Stimulated activated CD4-positive, alpha-beta T cell treated with anti-CD3 and anti-CD28 coated beads, Interleukin-12 subunit alpha, Interleukin-12 subunit beta, amount 100 ng/mL, for 4 hours (primary cell): ENCODE measurements around the gene UEVLD.
"Not testable (repeated sequence)": the region's sequence is repeated elsewhere in the genome, so short reads cannot be mapped to it uniquely, and the experiment has no call there.

Source experiments
- DNase-seq: peaks from one replicate; pipeline ENCODE4 v3.0.0-alpha.2; 2020

Gene UEVLD

GRCh38 chr11:18588297-18589252, at the start of gene UEVLD:
TSS of gene UEVLD (minus strand) at chr11:18588734. CDS start at chr11:18588654, 80 bp downstream.
- peak; percentile 57 for DNase-seq

- peak; percentile 92 for DNase-seq
These were observed 45.9 kb upstream of the UEVLD start, which contains the start of gene SPTY2D1 for GRCh38 chr11:18634140-18635032. TSS of gene SPTY2D1 (minus strand) at chr11:18634342. CDS start at chr11:18634257, 85 bp downstream.

GRCh38 chr11:18633256-18634139, 45.0 kb upstream of the UEVLD start:
- no peak for DNase-seq

- DNase-seq, result no peak
These were observed 44.3 kb upstream of the UEVLD start for GRCh38 chr11:18632841-18633240.

GRCh38 chr11:18624161-18624560, 35.6 kb upstream of the UEVLD start:
- DNase-seq, result no peak

GRCh38 chr11:18623707-18624106, 35.2 kb upstream of the UEVLD start:
- DNase-seq, result no peak

- no peak for DNase-seq
These were observed 29.9 kb upstream of the UEVLD start for GRCh38 chr11:18618342-18619025.

GRCh38 chr11:18617688-18618341, 29.3 kb upstream of the UEVLD start:
- no peak for DNase-seq

- DNase-seq, result no peak
These were observed 27.3 kb upstream of the UEVLD start for GRCh38 chr11:18615628-18616392.

- no peak for DNase-seq
These were observed 26.1 kb upstream of the UEVLD start for GRCh38 chr11:18614667-18615066.

GRCh38 chr11:18612394-18612793, 23.9 kb upstream of the UEVLD start:
- DNase-seq, result no peak

GRCh38 chr11:18611196-18611595, 22.7 kb upstream of the UEVLD start:
- DNase-seq, result no peak

- DNase-seq, result no peak
These were observed 19.8 kb upstream of the UEVLD start for GRCh38 chr11:18608376-18608775.

GRCh38 chr11:18600915-18601569, 12.5 kb upstream of the UEVLD start:
- DNase-seq, result no peak

GRCh38 chr11:18599739-18600230, 11.3 kb upstream of the UEVLD start, which contains the start of gene MISFA:
TSS of gene MISFA (plus strand) at chr11:18599789. CDS start at chr11:18599929, 140 bp downstream.
- no peak for DNase-seq

- no peak for DNase-seq
These were observed 6.6 kb upstream of the UEVLD start for GRCh38 chr11:18594999-18595749.

- not testable (repeated sequence) for DNase-seq
These were observed 5.6 kb upstream of the UEVLD start for GRCh38 chr11:18594088-18594487.

GRCh38 chr11:18590571-18590970, 2.0 kb upstream of the UEVLD start:
- DNase-seq, result no peak

- DNase-seq, result no peak
These were observed 6.7 kb downstream of the UEVLD start for GRCh38 chr11:18581825-18582224.
